H9 (cell line): ENCODE measurements around the gene SLC22A3. TPM values are rescaled to one million over a fixed set of nuclear protein-coding genes. Genes with fewer than 3 reads are reported as not detected.

Experiments
- DNase-seq: peaks from one replicate; pipeline ENCODE4 v3.0.0-alpha.2; 2017
- H2AFZ ChIP-seq: one replicate; pipeline ENCODE4 v1.6.1; 2013; ENCODE audit warnings: mild to moderate bottlenecking, low read length, control low read depth, moderate library complexity
- H2AK5ac ChIP-seq: 2 replicates; pipeline ENCODE4 v1.6.1; 2013; ENCODE audit warnings: low read length, control low read depth, mixed read lengths; ENCODE audit not compliant: insufficient read length
- H2BK120ac ChIP-seq: one replicate; pipeline ENCODE4 v1.6.1; 2013; ENCODE audit warnings: low read depth, mild to moderate bottlenecking, low read length, control low read depth, inconsistent platforms; ENCODE audit not compliant: poor library complexity, severe bottlenecking
- H2BK12ac ChIP-seq: 2 replicates; pipeline ENCODE4 v1.6.1; 2013; ENCODE audit warnings: low read length, control low read depth, mixed read lengths, low read depth; ENCODE audit not compliant: insufficient read length
- H2BK15ac ChIP-seq: 2 replicates; pipeline ENCODE4 v1.6.1; 2013; ENCODE audit warnings: low read depth, low read length, control low read depth
- H2BK20ac ChIP-seq: one replicate; pipeline ENCODE4 v1.6.1; 2013; ENCODE audit warnings: low read depth, mild to moderate bottlenecking, low read length, control low read depth, inconsistent platforms; ENCODE audit not compliant: poor library complexity, severe bottlenecking
- H2BK5ac ChIP-seq: 2 replicates; pipeline ENCODE4 v1.6.1; 2013; ENCODE audit warnings: low read length, control low read depth, mixed read lengths; ENCODE audit not compliant: insufficient read length
- H3K14ac ChIP-seq: 2 replicates; pipeline ENCODE4 v1.6.1; 2013; ENCODE audit warnings: low read length, control low read depth; ENCODE audit not compliant: insufficient read depth
- H3K18ac ChIP-seq: 2 replicates; pipeline ENCODE4 v1.6.1; 2013; ENCODE audit warnings: low read depth, mild to moderate bottlenecking, mixed read lengths, low read length, control low read depth; ENCODE audit not compliant: insufficient read length
- H3K23ac ChIP-seq: 2 replicates; pipeline ENCODE4 v1.6.1; 2013; ENCODE audit warnings: low read length, control low read depth, mixed read lengths, low read depth; ENCODE audit not compliant: insufficient read length
- H3K23me2 ChIP-seq: 2 replicates; pipeline ENCODE4 v1.6.1; 2013; ENCODE audit warnings: low read depth, mild to moderate bottlenecking, mixed read lengths, low read length, control low read depth; ENCODE audit not compliant: insufficient read length, poor library complexity, severe bottlenecking
- H3K27ac ChIP-seq: 2 replicates; pipeline ENCODE4 v1.5.1; 2013; ENCODE audit warnings: low read length, control low read depth, mixed read lengths, low read depth; ENCODE audit not compliant: insufficient read length
- H3K27me3 ChIP-seq: 2 replicates; pipeline ENCODE4 v1.6.1; 2013; ENCODE audit warnings: low read length, control low read depth, inconsistent platforms; ENCODE audit not compliant: insufficient read depth
- H3K4ac ChIP-seq: 2 replicates; pipeline ENCODE4 v1.6.1; 2013; ENCODE audit warnings: low read depth, mild to moderate bottlenecking, control low read depth, inconsistent platforms, low read length, moderate library complexity
- H3K4me1 ChIP-seq: 2 replicates; pipeline ENCODE4 v1.6.1; 2013; ENCODE audit warnings: low read length, control low read depth, inconsistent platforms; ENCODE audit not compliant: insufficient read depth
- H3K4me2 ChIP-seq: 2 replicates; pipeline ENCODE4 v1.6.1; 2013; ENCODE audit warnings: low read length, control low read depth, mixed read lengths; ENCODE audit not compliant: insufficient read length, insufficient read depth
- H3K56ac ChIP-seq: 2 replicates; pipeline ENCODE4 v1.6.1; 2013; ENCODE audit warnings: low read depth, mild to moderate bottlenecking, mixed read lengths, low read length, control low read depth; ENCODE audit not compliant: insufficient read length
- H3K79me1 ChIP-seq: 2 replicates; pipeline ENCODE4 v1.6.1; 2013; ENCODE audit warnings: low read depth, mild to moderate bottlenecking, moderate library complexity, low read length, control low read depth, inconsistent platforms; ENCODE audit not compliant: insufficient read depth, poor library complexity, severe bottlenecking
- H3K79me2 ChIP-seq: 2 replicates; pipeline ENCODE4 v1.6.1; 2013; ENCODE audit warnings: low read length, control low read depth, inconsistent platforms; ENCODE audit not compliant: insufficient read depth
- H3K9ac ChIP-seq: 2 replicates; pipeline ENCODE4 v1.6.1; 2013; ENCODE audit warnings: low read length, control low read depth, mixed read lengths; ENCODE audit not compliant: insufficient read length; ENCODE audit errors: extremely low read depth
- H3K9me3 ChIP-seq: one replicate; pipeline ENCODE4 v1.6.1; 2013; ENCODE audit warnings: low read depth, low read length, inconsistent platforms; ENCODE audit not compliant: control insufficient read depth
- H3T11ph ChIP-seq: one replicate; pipeline ENCODE4 v1.6.1; 2013; ENCODE audit warnings: mild to moderate bottlenecking, low read length, control low read depth, inconsistent platforms
- H4K20me1 ChIP-seq: one replicate; pipeline ENCODE4 v1.6.1; 2013; ENCODE audit not compliant: control insufficient read depth, insufficient read length, insufficient read depth
- H4K5ac ChIP-seq: 2 replicates; pipeline ENCODE4 v1.6.1; 2013; ENCODE audit warnings: low read depth, mild to moderate bottlenecking, mixed read lengths, low read length, control low read depth; ENCODE audit not compliant: insufficient read length
- H4K8ac ChIP-seq: replicated peaks from 2 replicates; pipeline ENCODE4 v1.6.1; 2013; ENCODE audit warnings: low read length, control low read depth, mixed read lengths, low read depth; ENCODE audit not compliant: insufficient read length
- H4K91ac ChIP-seq: 2 replicates; pipeline ENCODE4 v1.6.1; 2013; ENCODE audit warnings: low read depth, mild to moderate bottlenecking, moderate library complexity, mixed read lengths, low read length, control low read depth; ENCODE audit not compliant: insufficient read length
- H3K27ac Mint-ChIP-seq, 3 experiments: 2 replicates in 2 of 3; 3 replicates in 1 of 3; pipeline ENCODE4 v1.8.0; 2020 to 2021; ENCODE audit warnings: mixed read lengths in 3 of 3, mild to moderate bottlenecking in 1 of 3, moderate library complexity in 1 of 3
- H3K27me3 Mint-ChIP-seq: 2 replicates; pipeline ENCODE4 v1.8.0; 2021; ENCODE audit warnings: low read depth, mild to moderate bottlenecking, moderate library complexity, mixed read lengths
- H3K36me3 Mint-ChIP-seq, 3 experiments: 2 replicates in 2 of 3; 3 replicates in 1 of 3; pipeline ENCODE4 v1.8.0; 2020 to 2021; ENCODE audit warnings: low read depth in 3 of 3, mixed read lengths in 3 of 3; ENCODE audit not compliant: insufficient read depth in 1 of 3
- H3K4me1 Mint-ChIP-seq, 2 experiments: 2 replicates each; pipeline ENCODE4 v1.8.0; 2020; ENCODE audit warnings: mixed read lengths in 2 of 2
- H3K4me3 Mint-ChIP-seq, 2 experiments: 2 replicates in 1 of 2; 3 replicates in 1 of 2; pipeline ENCODE4 v1.8.0; 2020 to 2021; ENCODE audit warnings: mild to moderate bottlenecking in 2 of 2, mixed read lengths in 2 of 2, moderate library complexity in 1 of 2
- H3K9me3 Mint-ChIP-seq, 2 experiments: 2 replicates in 1 of 2; 3 replicates in 1 of 2; pipeline ENCODE4 v1.8.0; 2020; ENCODE audit warnings: mild to moderate bottlenecking in 2 of 2, mixed read lengths in 2 of 2, moderate library complexity in 1 of 2
- WGBS: extraction: QIAGEN DNeasy Blood & Tissue Kit; methylation state at CpG from one replicate; pipeline ENCODE4 v1.1.7; 2013; ENCODE audit warnings: missing lambda C conversion rate, low lambda C conversion rate, mixed read lengths; ENCODE audit not compliant: insufficient read length; ENCODE audit errors: extremely low coverage; 5-methylcytosine and 5-hydroxymethylcytosine counted together
- total RNA-seq: library from RNA; stranded (reverse); gene quantifications from 2 replicates; pipeline ENCODE4 v1.2.1, GENCODE V29; 2021
- TF ChIP-seq, protein P1 (sequence below): fragments of 200-600 bp; sonication (generic); conservative IDR thresholded peaks from 3 replicates; pipeline ENCODE4 v1.8.0; 2021; ENCODE audit warnings: antibody characterized with exemption, mild to moderate bottlenecking

SLC22A3 gene
- total RNA-seq, 1 experiment from 2014 or later: 2.7 TPM

DNA sequence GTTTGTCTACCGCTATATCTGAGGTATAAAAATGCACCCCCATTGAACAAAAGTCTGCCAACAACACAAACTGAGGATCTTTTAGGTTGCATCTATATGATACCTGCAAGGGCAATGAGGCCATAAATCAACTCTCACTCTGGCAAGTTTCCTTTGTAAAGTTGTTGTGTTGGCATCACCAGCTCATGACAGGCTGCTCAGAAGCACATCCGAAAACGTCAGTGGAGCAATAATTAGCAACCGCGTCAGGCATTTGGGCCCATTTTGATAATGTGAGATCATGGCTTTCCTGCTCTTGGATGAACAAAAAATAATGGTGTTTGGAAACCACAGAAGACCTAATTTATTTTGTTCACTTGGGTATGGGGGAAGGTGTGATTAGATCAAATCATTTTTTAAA, 12.0 kb upstream of the SLC22A3 start:
- H3K27me3 ChIP-seq: no peaks in the 10 kb centered on the region
- H3K36me3 Mint-ChIP-seq: no peaks in the 10 kb centered on the region
- TF ChIP-seq, protein P1, sequence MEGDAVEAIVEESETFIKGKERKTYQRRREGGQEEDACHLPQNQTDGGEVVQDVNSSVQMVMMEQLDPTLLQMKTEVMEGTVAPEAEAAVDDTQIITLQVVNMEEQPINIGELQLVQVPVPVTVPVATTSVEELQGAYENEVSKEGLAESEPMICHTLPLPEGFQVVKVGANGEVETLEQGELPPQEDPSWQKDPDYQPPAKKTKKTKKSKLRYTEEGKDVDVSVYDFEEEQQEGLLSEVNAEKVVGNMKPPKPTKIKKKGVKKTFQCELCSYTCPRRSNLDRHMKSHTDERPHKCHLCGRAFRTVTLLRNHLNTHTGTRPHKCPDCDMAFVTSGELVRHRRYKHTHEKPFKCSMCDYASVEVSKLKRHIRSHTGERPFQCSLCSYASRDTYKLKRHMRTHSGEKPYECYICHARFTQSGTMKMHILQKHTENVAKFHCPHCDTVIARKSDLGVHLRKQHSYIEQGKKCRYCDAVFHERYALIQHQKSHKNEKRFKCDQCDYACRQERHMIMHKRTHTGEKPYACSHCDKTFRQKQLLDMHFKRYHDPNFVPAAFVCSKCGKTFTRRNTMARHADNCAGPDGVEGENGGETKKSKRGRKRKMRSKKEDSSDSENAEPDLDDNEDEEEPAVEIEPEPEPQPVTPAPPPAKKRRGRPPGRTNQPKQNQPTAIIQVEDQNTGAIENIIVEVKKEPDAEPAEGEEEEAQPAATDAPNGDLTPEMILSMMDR: no peak
- no peak overlapping the region for H3K4me3 Mint-ChIP-seq
- H3K4me1 ChIP-seq: no peaks in the 10 kb centered on the region
- H4K91ac ChIP-seq: no peak overlapping the region
- no peak overlapping the region for H2AK5ac ChIP-seq
- no peak overlapping the region for H2BK20ac ChIP-seq
- H3K9me3 Mint-ChIP-seq: no peaks in the 10 kb centered on the region
- H3K4me2 ChIP-seq: no peak overlapping the region
- no peak overlapping the region for H3K27ac Mint-ChIP-seq
- H3K56ac ChIP-seq: no peak overlapping the region
- H2BK5ac ChIP-seq: no peak overlapping the region
- WGBS: no CpG with 5 or more reads among the region's 5 CpGs
- no peak overlapping the region for H4K8ac ChIP-seq
- H3K23ac ChIP-seq: no peak overlapping the region
- no peaks in the 10 kb centered on the region for H3K9me3 ChIP-seq
- no peak overlapping the region for H3K4ac ChIP-seq
- H4K20me1 ChIP-seq: no peaks in the 10 kb centered on the region
- H2BK120ac ChIP-seq: no peak overlapping the region
- no peak overlapping the region for H3T11ph ChIP-seq
- no peaks in the 10 kb centered on the region for H3K79me1 ChIP-seq
- H4K5ac ChIP-seq: no peak overlapping the region
- H3K79me2 ChIP-seq: no peaks in the 10 kb centered on the region
- no peak for DNase-seq
- H3K27ac ChIP-seq: no peak overlapping the region
- no peak overlapping the region for H3K14ac ChIP-seq
- no peak overlapping the region for H3K9ac ChIP-seq
- H2BK12ac ChIP-seq: no peak overlapping the region
- peaks cover 3% of the 10 kb centered on the region for H3K27me3 Mint-ChIP-seq
- H3K23me2 ChIP-seq: no peaks in the 10 kb centered on the region
- no peak overlapping the region for H2BK15ac ChIP-seq
- peaks cover 0 to 4% of the 10 kb centered on the region in 2 experiments; a peak in 2 of 4 replicates for H3K4me1 Mint-ChIP-seq
- no peak overlapping the region for H3K18ac ChIP-seq
- no peak overlapping the region for H2AFZ ChIP-seq
